GM10266 (cell line): ENCODE data around the gene SEPTIN5.

ENCODE experiments used
- DNase-seq: peaks from one replicate; pipeline ENCODE4 v3.0.0; 2012; ENCODE audit errors: extremely low spot score
- CTCF ChIP-seq: IDR thresholded peaks from 2 replicates; pipeline ENCODE4 v1.5.1; 2012; ENCODE audit warnings: mild to moderate bottlenecking, low read depth; ENCODE audit not compliant: control insufficient read depth, insufficient read depth; ENCODE audit errors: missing control alignments

The SEPTIN5 gene

GRCh38 chr22:19751497-19752245 lies 37.4 kb downstream of the SEPTIN5 start:
- DNase-seq, result no peak
- no peak for TF ChIP-seq CTCF

- no peak for DNase-seq
- no peak for TF ChIP-seq CTCF
Measured at GRCh38 chr22:19753090-19753842, 39.0 kb downstream of the SEPTIN5 start.

- TF ChIP-seq CTCF, result no peak
- DNase-seq, result no peak
Measured at GRCh38 chr22:19753996-19754700, 39.8 kb downstream of the SEPTIN5 start.

GRCh38 chr22:19754701-19755144 lies 40.4 kb downstream of the SEPTIN5 start:
- TF ChIP-seq CTCF, result no peak
- no peak for DNase-seq

GRCh38 chr22:19755145-19755710 lies 40.9 kb downstream of the SEPTIN5 start:
- no peak for DNase-seq

GRCh38 chr22:19755722-19756287 lies 41.5 kb downstream of the SEPTIN5 start:
- no peak for TF ChIP-seq CTCF
- DNase-seq, result peak; percentile 55

More at GRCh38 chr22:19755145-19755710, 40.9 kb downstream of the SEPTIN5 start:
- no peak for TF ChIP-seq CTCF
